ENCODE results near the gene AP2A2.

- no peak for TF ChIP-seq POLR2AphosphoS5 (IDR thresholded peaks at IDR 0.05; ENCODE audit: borderline replicate concordance, low read depth, low read length)
- no peak for TF ChIP-seq EZH2 (IDR thresholded peaks at IDR 0.05)
- TF ChIP-seq FOXP2 (optimal IDR thresholded peaks at IDR 0.05; ENCODE audit: control extremely low read depth, extremely low read length, insufficient read depth): no peak
Observed at GRCh38 chr11:1055109-1055703, 129.5 kb downstream of the AP2A2 start.

All from SK-N-MC (cell line).